GM23248 (cell line): ENCODE results near the gene PCDHA11. TPM values are rescaled to one million over a fixed set of nuclear protein-coding genes. Genes with fewer than 3 reads are reported as not detected.

ENCODE experiments used
- DNase-seq: peaks from one replicate; pipeline ENCODE4 v3.0.0-alpha.2; 2015
- H2AFZ ChIP-seq: fragments of 200-600 bp; sonication (generic); 2 replicates; pipeline ENCODE4 v1.6.1; 2016; ENCODE audit warnings: antibody characterized with exemption
- H3F3A ChIP-seq: fragments of 200-600 bp; sonication (generic); 2 replicates; pipeline ENCODE4 v1.6.1; 2016; ENCODE audit warnings: mild to moderate bottlenecking, antibody characterized with exemption, mixed run types; ENCODE audit not compliant: insufficient read depth
- H3K27ac ChIP-seq: fragments of 200-600 bp; sonication (generic); 2 replicates; pipeline ENCODE4 v1.5.1; 2016; ENCODE audit warnings: mild to moderate bottlenecking
- H3K27me3 ChIP-seq: fragments of 200-600 bp; sonication (generic); replicated peaks from 2 replicates; pipeline ENCODE4 v1.6.1; 2016; ENCODE audit warnings: mild to moderate bottlenecking; ENCODE audit not compliant: insufficient read depth
- H3K36me3 ChIP-seq: fragments of 200-600 bp; sonication (generic); 2 replicates; pipeline ENCODE4 v1.6.1; 2016; ENCODE audit warnings: low read depth, mild to moderate bottlenecking
- H3K4me1 ChIP-seq: fragments of 200-600 bp; sonication (generic); 2 replicates; pipeline ENCODE4 v1.6.1; 2016; ENCODE audit warnings: mild to moderate bottlenecking; ENCODE audit not compliant: insufficient read depth
- H3K4me2 ChIP-seq: fragments of 200-600 bp; sonication (generic); one replicate; pipeline ENCODE4 v1.6.1; 2016; ENCODE audit warnings: mild to moderate bottlenecking; ENCODE audit not compliant: unreplicated experiment
- H3K4me3 ChIP-seq: fragments of 200-600 bp; sonication (generic); 2 replicates; pipeline ENCODE4 v1.5.1; 2016; ENCODE audit warnings: mild to moderate bottlenecking
- H3K79me2 ChIP-seq: fragments of 200-600 bp; sonication (generic); 2 replicates; pipeline ENCODE4 v1.6.1; 2016; ENCODE audit warnings: mild to moderate bottlenecking; ENCODE audit not compliant: insufficient read depth
- H3K9ac ChIP-seq: fragments of 200-600 bp; sonication (generic); 2 replicates; pipeline ENCODE4 v1.6.1; 2016; ENCODE audit warnings: mild to moderate bottlenecking
- H3K9me2 ChIP-seq: fragments of 200-600 bp; sonication (generic); 2 replicates; pipeline ENCODE4 v1.6.1; 2016; ENCODE audit warnings: mixed run types, mild to moderate bottlenecking, moderate library complexity; ENCODE audit not compliant: insufficient read depth
- H3K9me3 ChIP-seq: fragments of 200-600 bp; sonication (generic); one replicate; pipeline ENCODE4 v1.6.1; 2017; ENCODE audit warnings: low read depth
- H4K20me1 ChIP-seq: fragments of 200-600 bp; sonication (generic); 2 replicates; pipeline ENCODE4 v1.6.0; 2016; ENCODE audit not compliant: insufficient read depth
- EZH2 ChIP-seq: fragments of 200-600 bp; sonication (generic); IDR thresholded peaks from 2 replicates; pipeline ENCODE4 v1.6.1; 2018; ENCODE audit warnings: antibody characterized with exemption, mild to moderate bottlenecking; ENCODE audit not compliant: insufficient read depth, poor library complexity, severe bottlenecking
- EZH2phosphoT487 ChIP-seq: fragments of 200-600 bp; sonication (generic); IDR thresholded peaks from 2 replicates; pipeline ENCODE4 v1.6.1; 2018; ENCODE audit warnings: antibody characterized with exemption, moderate library complexity, mild to moderate bottlenecking, low read depth; ENCODE audit not compliant: insufficient read depth
- WGBS, 2 experiments: methylation state at CpG; one replicate each; pipeline ENCODE4 v1.1.6; 2015 to 2017; ENCODE audit warnings: low lambda C conversion rate in 2 of 2, low coverage in 1 of 2; ENCODE audit errors: missing lambda C conversion rate in 2 of 2; 5-methylcytosine and 5-hydroxymethylcytosine counted together
- in situ Hi-C: fragments of 300-500 bp; cut with MboI; formaldehyde crosslinking; loops from 2 replicates; pipeline ENCODE4 v1.15.0; 2020
- polyA plus RNA-seq: library from polyadenylated mRNA; unstranded; fragments of >200 nt; fragmentation: Nextera tagmentation; extraction: Ambion mirVana; gene quantifications from 2 replicates; pipeline ENCODE4 v1.2.1, GENCODE V29; 2016
- total RNA-seq: library from RNA; depleted of rRNA; stranded (reverse); fragments of >200 nt; shearing (Covaris generic); gene quantifications from 2 replicates; pipeline ENCODE4 v1.2.3, GENCODE V29; 2014; rRNA removed

The PCDHA11 gene
- total and polyA plus RNA-seq, 2 experiments from 2014 or later: not detected

- TF ChIP-seq EZH2 (no peak), EZH2phosphoT487 (no peak)
- 50 to 51% methylated on average over 56 to 75 of the region's 79 CpGs for WGBS, 2 experiments
- Histone ChIP-seq H3K4me2 (no peak overlapping the region), H3F3A (no peaks in the 10 kb centered on the region), H3K4me1 (no peaks in the 10 kb centered on the region), H3K4me3 (no peak overlapping the region), H3K9me3 (no peaks in the 10 kb centered on the region), H3K9ac (no peak overlapping the region), H3K9me2 (no peaks in the 10 kb centered on the region), H3K27ac (no peak overlapping the region), H4K20me1 (no peaks in the 10 kb centered on the region), H2AFZ (no peak overlapping the region), H3K36me3 (no peaks in the 10 kb centered on the region), H3K27me3 (no peaks in the 10 kb centered on the region), H3K79me2 (no peaks in the 10 kb centered on the region)
- DNase-seq: no peak
- in situ Hi-C loops: no loop called here
These were observed 15.4 kb downstream of the PCDHA11 start for GRCh38 chr5:140883927-140884697.

- Histone ChIP-seq H2AFZ (no peak overlapping the region), H3K9me3 (no peaks in the 10 kb centered on the region), H3K4me3 (no peak overlapping the region), H3K9ac (no peak overlapping the region), H3F3A (no peaks in the 10 kb centered on the region), H3K79me2 (no peaks in the 10 kb centered on the region), H3K9me2 (no peaks in the 10 kb centered on the region), H4K20me1 (no peaks in the 10 kb centered on the region), H3K4me2 (no peak overlapping the region), H3K27me3 (no peaks in the 10 kb centered on the region), H3K27ac (no peak overlapping the region), H3K36me3 (no peaks in the 10 kb centered on the region), H3K4me1 (no peaks in the 10 kb centered on the region)
- no peak for DNase-seq
- in situ Hi-C loops: no loop called here
- no peak for TF ChIP-seq EZH2phosphoT487
- TF ChIP-seq EZH2: no peak
- WGBS, 2 experiments: 0 to 25% methylated on average over 1 of the region's 1 CpG
These were observed 47.6 kb downstream of the PCDHA11 start for GRCh38 chr5:140916325-140916724.

Other genes with a start within 250 kb of the PCDHA11 start
- gene CD14, start 235.8 kb upstream of the PCDHA11 start, total RNA-seq: 1.9 and 6.1 TPM in 2 replicates
- gene CD14, start 235.8 kb upstream of the PCDHA11 start, polyA plus RNA-seq: 2.1 and 3.2 TPM in 2 replicates
- gene TMCO6, start 229.5 kb upstream of the PCDHA11 start, total RNA-seq: 14.4 and 48.2 TPM in 2 replicates
- 5.4 and 5.6 TPM in 2 replicates for gene TMCO6, start 229.5 kb upstream of the PCDHA11 start, polyA plus RNA-seq
- gene NDUFA2, start 221.3 kb upstream of the PCDHA11 start, total RNA-seq: 21.9 and 25.4 TPM in 2 replicates
- gene NDUFA2, start 221.3 kb upstream of the PCDHA11 start, polyA plus RNA-seq: 117 and 120 TPM in 2 replicates
- gene IK, start 221.1 kb upstream of the PCDHA11 start, total RNA-seq: 72.0 and 72.2 TPM in 2 replicates
- 105 and 106 TPM in 2 replicates for gene IK, start 221.1 kb upstream of the PCDHA11 start, polyA plus RNA-seq
- gene WDR55, start 204.1 kb upstream of the PCDHA11 start, total RNA-seq: 17.5 and 19.6 TPM in 2 replicates
- gene WDR55, start 204.1 kb upstream of the PCDHA11 start, polyA plus RNA-seq: 17.7 and 18.6 TPM in 2 replicates
- gene DND1, start 195.4 kb upstream of the PCDHA11 start, total RNA-seq: 0.22 and 0.38 TPM in 2 replicates
- gene DND1, start 195.4 kb upstream of the PCDHA11 start, polyA plus RNA-seq: 0.14 TPM in 1 of 2 replicates, not detected in the other
- 75.7 and 85.0 TPM in 2 replicates for gene HARS1, start 177.6 kb upstream of the PCDHA11 start, total RNA-seq
- gene HARS1, start 177.6 kb upstream of the PCDHA11 start, polyA plus RNA-seq: 92.5 and 97.6 TPM in 2 replicates
- 29.7 and 32.8 TPM in 2 replicates for gene HARS2, start 177.5 kb upstream of the PCDHA11 start, total RNA-seq
- 20.7 and 23.3 TPM in 2 replicates for gene HARS2, start 177.5 kb upstream of the PCDHA11 start, polyA plus RNA-seq
- gene ZMAT2, start 168.5 kb upstream of the PCDHA11 start, total RNA-seq: 43.1 TPM in 2 replicates
- 34.7 and 36.3 TPM in 2 replicates for gene ZMAT2, start 168.5 kb upstream of the PCDHA11 start, polyA plus RNA-seq
- not detected in 2 replicates for gene PCDHA1, start 82.8 kb upstream of the PCDHA11 start, total RNA-seq
- not detected in 2 replicates for gene PCDHA1, start 82.8 kb upstream of the PCDHA11 start, polyA plus RNA-seq
- not detected in 2 replicates for gene PCDHA2, start 74.1 kb upstream of the PCDHA11 start, total RNA-seq
- 0.06 TPM in 1 of 2 replicates, not detected in the other for gene PCDHA2, start 74.1 kb upstream of the PCDHA11 start, polyA plus RNA-seq
- not detected in 2 replicates for gene PCDHA3, start 67.9 kb upstream of the PCDHA11 start, total RNA-seq
- gene PCDHA3, start 67.9 kb upstream of the PCDHA11 start, polyA plus RNA-seq: 0.05 and 0.09 TPM in 2 replicates
- gene PCDHA4, start 61.9 kb upstream of the PCDHA11 start, total RNA-seq: not detected in 2 replicates
- not detected in 2 replicates for gene PCDHA4, start 61.9 kb upstream of the PCDHA11 start, polyA plus RNA-seq
- gene PCDHA5, start 47.3 kb upstream of the PCDHA11 start, total RNA-seq: not detected in 2 replicates
- not detected in 2 replicates for gene PCDHA5, start 47.3 kb upstream of the PCDHA11 start, polyA plus RNA-seq
- gene PCDHA6, start 41.0 kb upstream of the PCDHA11 start, total RNA-seq: 0.13 and 0.22 TPM in 2 replicates
- 0.10 TPM in 1 of 2 replicates, not detected in the other for gene PCDHA6, start 41.0 kb upstream of the PCDHA11 start, polyA plus RNA-seq
- gene PCDHA7, start 34.7 kb upstream of the PCDHA11 start, total RNA-seq: not detected in 2 replicates
- gene PCDHA7, start 34.7 kb upstream of the PCDHA11 start, polyA plus RNA-seq: not detected in 2 replicates
- not detected in 2 replicates for gene PCDHA8, start 27.8 kb upstream of the PCDHA11 start, total RNA-seq
- not detected in 2 replicates for gene PCDHA8, start 27.8 kb upstream of the PCDHA11 start, polyA plus RNA-seq
- gene PCDHA9, start 20.6 kb upstream of the PCDHA11 start, total RNA-seq: not detected in 2 replicates
- 0.04 TPM in 1 of 2 replicates, not detected in the other for gene PCDHA9, start 20.6 kb upstream of the PCDHA11 start, polyA plus RNA-seq
- 0.11 and 0.13 TPM in 2 replicates for gene PCDHA10, start 13.1 kb upstream of the PCDHA11 start, total RNA-seq
- gene PCDHA10, start 13.1 kb upstream of the PCDHA11 start, polyA plus RNA-seq: 0.13 and 0.26 TPM in 2 replicates
- gene PCDHA12, start 6.4 kb downstream of the PCDHA11 start, total RNA-seq: not detected in 2 replicates
- gene PCDHA12, start 6.4 kb downstream of the PCDHA11 start, polyA plus RNA-seq: not detected in 2 replicates
- not detected in 2 replicates for gene PCDHA13, start 13.2 kb downstream of the PCDHA11 start, total RNA-seq
- gene PCDHA13, start 13.2 kb downstream of the PCDHA11 start, polyA plus RNA-seq: not detected in 2 replicates
- 0.38 TPM in 1 of 2 replicates, not detected in the other for gene PCDHAC1, start 57.3 kb downstream of the PCDHA11 start, total RNA-seq
- not detected in 2 replicates for gene PCDHAC1, start 57.3 kb downstream of the PCDHA11 start, polyA plus RNA-seq
- not detected in 2 replicates for gene PCDHAC2, start 97.5 kb downstream of the PCDHA11 start, total RNA-seq
- gene PCDHAC2, start 97.5 kb downstream of the PCDHA11 start, polyA plus RNA-seq: not detected in 2 replicates
- gene PCDHB1, start 182.4 kb downstream of the PCDHA11 start, total RNA-seq: not detected in 2 replicates
- gene PCDHB1, start 182.4 kb downstream of the PCDHA11 start, polyA plus RNA-seq: not detected in 2 replicates
- 4.9 and 8.9 TPM in 2 replicates for gene PCDHB2, start 225.7 kb downstream of the PCDHA11 start, total RNA-seq
- 4.4 and 6.0 TPM in 2 replicates for gene PCDHB2, start 225.7 kb downstream of the PCDHA11 start, polyA plus RNA-seq
- gene PCDHB3, start 231.5 kb downstream of the PCDHA11 start, total RNA-seq: 0.76 and 1.1 TPM in 2 replicates
- gene PCDHB3, start 231.5 kb downstream of the PCDHA11 start, polyA plus RNA-seq: 0.23 and 0.24 TPM in 2 replicates